ENCODE results near the gene PMFBP1.

GRCh38 chr16:72108353-72109102, 63.4 kb downstream of the PMFBP1 start:
- no peak for TF ChIP-seq CTCF (IDR thresholded peaks at IDR 0.05)
- no peak for TF ChIP-seq POLR2A (IDR thresholded peaks at IDR 0.05)

Data from adrenal gland (tissue), 5 donors.